Adipose tissue (tissue), 3 donors: ENCODE results near the gene PDHA2. TPM values are rescaled to one million over a fixed set of nuclear protein-coding genes. Genes with fewer than 3 reads are reported as not detected.
"Not testable (repeated sequence)": the region's sequence is repeated elsewhere in the genome, so short reads cannot be mapped to it uniquely, and the experiment has no call there.

Experiments
- H3K27ac ChIP-seq: one replicate; pipeline ENCODE4 v1.5.1; 2013; ENCODE audit warnings: low read depth, low read length
- WGBS, 3 donors: extraction: QIAGEN DNeasy Blood & Tissue Kit; methylation state at CpG; one replicate each; pipeline ENCODE4 v1.1.7; 2013; 5-methylcytosine and 5-hydroxymethylcytosine counted together
- polyA plus RNA-seq, 3 donors: library from polyadenylated mRNA; stranded (reverse); fragments of 200-250 nt; gene quantifications; one replicate each; pipeline ENCODE4 v1.2.3, GENCODE V29; 2013
- donor health status: healthy with polysubstance abuse.
- donor health status: Bipolar disorder and iron deficiency.
- donor health status: healthy.

The PDHA2 gene
- not detected for polyA plus RNA-seq

DNA sequence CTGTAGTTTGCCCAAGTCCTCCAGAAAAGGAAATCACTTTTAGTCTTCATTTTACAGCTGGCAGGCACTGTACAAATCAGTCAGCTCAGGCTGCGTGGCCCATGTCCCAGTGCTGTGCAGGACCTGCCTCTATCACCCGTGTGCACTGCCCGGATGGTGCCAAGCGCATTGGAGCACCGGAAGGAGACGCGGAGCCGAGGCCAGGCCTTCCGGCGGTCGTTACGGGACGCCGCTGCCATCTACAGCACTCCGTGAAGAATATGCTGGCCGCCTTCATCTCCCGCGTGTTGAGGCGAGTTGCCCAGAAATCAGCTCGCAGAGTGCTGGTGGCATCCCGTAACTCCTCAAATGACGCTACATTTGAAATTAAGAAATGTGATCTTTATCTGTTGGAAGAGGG, at the start of gene PDHA2:
PDHA2 (plus strand) TSS at position 203 of the 400 bp plus-strand sequence; CDS start at position 261, 58 bp downstream.
- WGBS, 3 donors = 94 to 97% (median 94%) methylated on average over 22 of the region's 22 CpGs
- H3K27ac ChIP-seq = no peak within 1 kb of the TSS

DNA sequence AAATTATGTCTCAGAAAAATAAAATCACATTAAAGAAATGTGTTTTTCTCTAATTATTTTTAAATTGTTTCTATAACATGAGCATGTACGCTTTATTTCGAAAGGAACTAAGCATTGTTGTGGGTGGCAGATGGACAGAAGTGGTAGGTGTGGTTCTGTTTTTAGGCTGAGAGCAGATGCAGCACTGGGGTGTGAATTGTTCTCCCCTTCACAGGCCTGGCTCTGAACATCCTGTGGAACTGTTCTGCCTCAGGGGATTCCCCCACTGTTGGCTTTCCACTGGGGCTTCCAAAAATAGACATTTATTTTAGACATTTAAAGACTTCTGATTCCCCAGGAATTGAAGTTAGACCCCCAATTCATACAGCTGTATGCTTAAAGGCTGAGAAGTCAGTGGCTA, 41.9 kb upstream of the PDHA2 start:
- WGBS, 3 donors = 74 to 75% (median 75%) methylated on average over 2 of the region's 2 CpGs
- H3K27ac ChIP-seq = no peak overlapping the region

- 67 to 90% (median 89%) methylated on average over 3 of the region's 3 CpGs for WGBS, 3 donors
- no peak overlapping the region for H3K27ac ChIP-seq
Observed at GRCh38 chr4:95798727-95799126, 41.2 kb upstream of the PDHA2 start.

- H3K27ac ChIP-seq = no peak overlapping the region
- 60 to 75% (median 66%) methylated on average over 3 of the region's 3 CpGs for whole genome bisulfite sequencing, 3 donors
Observed at GRCh38 chr4:95821867-95822266, 18.0 kb upstream of the PDHA2 start.

GRCh38 chr4:95825546-95825945, 14.3 kb upstream of the PDHA2 start:
- WGBS, 3 donors = 71 to 74% (median 72%) methylated on average over 5 of the region's 5 CpGs
- no peak overlapping the region for H3K27ac ChIP-seq

- no peak overlapping the region for H3K27ac ChIP-seq
- WGBS, 3 donors = 85 to 94% (median 93%) methylated on average over 2 of the region's 2 CpGs
Observed at GRCh38 chr4:95830651-95831050, 9.2 kb upstream of the PDHA2 start.

DNA sequence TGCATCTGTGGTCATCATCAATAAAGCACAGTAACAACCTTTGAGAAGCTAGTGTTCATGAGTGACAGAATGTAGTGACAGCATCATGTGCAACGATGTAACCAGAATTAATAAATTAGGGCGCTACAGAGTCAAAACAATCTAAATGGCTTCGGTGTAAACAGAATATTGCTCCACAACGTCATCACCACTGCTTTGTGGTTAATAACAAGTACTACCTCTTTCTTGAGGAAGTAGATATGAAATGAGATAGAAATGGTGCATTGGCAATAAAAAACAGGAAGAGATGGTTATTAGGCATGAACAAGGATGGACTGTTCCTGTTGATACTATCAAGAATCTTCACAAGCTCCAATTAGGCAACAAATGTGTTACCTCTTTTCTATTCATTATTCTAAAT, 8.7 kb upstream of the PDHA2 start:
- 40 to 59% (median 41%) methylated on average over 4 of the region's 4 CpGs for WGBS, 3 donors
- H3K27ac ChIP-seq = no peak overlapping the region

GRCh38 chr4:95833711-95834194, 6.1 kb upstream of the PDHA2 start:
- no peak overlapping the region for H3K27ac ChIP-seq

GRCh38 chr4:95835672-95836071, 4.2 kb upstream of the PDHA2 start:
- WGBS, 3 donors = 30 to 42% (median 37%) methylated on average over 3 of the region's 3 CpGs
- no peak overlapping the region for H3K27ac ChIP-seq

- H3K27ac ChIP-seq = no peak overlapping the region
- whole genome bisulfite sequencing, 3 donors = 76 to 83% (median 82%) methylated on average over 2 of the region's 2 CpGs
Observed at GRCh38 chr4:95838192-95838591, 1.7 kb upstream of the PDHA2 start.

- H3K27ac ChIP-seq = no peak overlapping the region
- 49 to 63% (median 57%) methylated on average over 3 of the region's 3 CpGs for WGBS, 3 donors
Observed at GRCh38 chr4:95847908-95848460, 8.1 kb downstream of the PDHA2 start.

GRCh38 chr4:95850161-95850560, 10.3 kb downstream of the PDHA2 start:
- no peak overlapping the region for H3K27ac ChIP-seq

GRCh38 chr4:95857761-95858160, 17.9 kb downstream of the PDHA2 start:
- no peak overlapping the region for H3K27ac ChIP-seq
- WGBS, 3 donors = 51 to 59% (median 53%) methylated on average over 1 of the region's 1 CpG

- no peak overlapping the region for H3K27ac ChIP-seq
Observed at GRCh38 chr4:95867919-95868318, 28.0 kb downstream of the PDHA2 start.

- WGBS, 3 donors = 95 to 100% (median 99%) methylated on average over 1 of the region's 1 CpG
- H3K27ac ChIP-seq = not testable (repeated sequence)
Observed at GRCh38 chr4:95869414-95869813, 29.5 kb downstream of the PDHA2 start.

DNA sequence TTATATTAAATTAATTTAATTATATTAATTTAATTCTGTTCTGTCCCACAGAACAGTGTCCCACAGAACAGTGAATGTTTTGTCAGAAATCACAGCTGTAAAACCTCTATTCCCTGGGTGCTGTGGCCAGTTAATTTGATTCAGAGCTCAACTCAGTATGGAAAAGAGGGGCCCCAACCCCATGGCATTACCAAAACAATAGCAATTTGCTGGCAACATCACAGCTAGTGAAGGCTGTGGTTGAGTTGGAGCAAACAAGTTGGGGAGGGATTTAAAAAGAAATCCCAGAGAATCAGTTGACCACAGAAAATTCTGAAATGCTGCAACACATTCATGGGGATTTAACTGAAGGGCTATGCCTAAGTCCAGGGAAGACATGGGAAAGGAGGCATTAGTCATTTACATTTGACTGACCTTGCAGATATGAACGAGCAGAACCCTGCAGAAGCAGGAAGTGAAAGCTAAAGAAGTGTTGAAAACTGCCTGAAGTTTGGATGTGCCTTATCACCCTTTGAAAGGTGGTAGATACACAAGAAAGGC, 30.1 kb downstream of the PDHA2 start:
- WGBS, 3 donors = 0 to 56% (median 43%) methylated on average over 1 of the region's 1 CpG
- H3K27ac ChIP-seq = no peak overlapping the region

GRCh38 chr4:95877636-95878035, 37.7 kb downstream of the PDHA2 start:
- no peak overlapping the region for H3K27ac ChIP-seq
- 88 to 91% (median 89%) methylated on average over 1 of the region's 1 CpG for WGBS, 3 donors

- WGBS, 3 donors = 87 to 92% (median 91%) methylated on average over 3 of the region's 3 CpGs
- H3K27ac ChIP-seq = no peak overlapping the region
Observed at GRCh38 chr4:95887551-95887950, 47.7 kb downstream of the PDHA2 start.

GRCh38 chr4:95889662-95890061, 49.8 kb downstream of the PDHA2 start:
- 64 to 77% (median 74%) methylated on average over 2 of the region's 2 CpGs for WGBS, 3 donors
- H3K27ac ChIP-seq = no peak overlapping the region
